Mammary epithelial cell (primary cell): ENCODE results near the gene CLEC16A.

Source experiments
- EZH2 ChIP-seq: IDR thresholded peaks from 2 replicates; pipeline ENCODE4 v1.6.1; 2012; ENCODE audit warnings: low read length, inconsistent platforms, borderline replicate concordance
- TF ChIP-seq, protein P1 (sequence below), 2 donors: IDR thresholded peaks in 1 of 2; conservative IDR thresholded peaks in 1 of 2; 2 replicates each; pipeline ENCODE4 v1.5.1; 2011 to 2012; ENCODE audit warnings: inconsistent platforms in 2 of 2, low read length in 2 of 2, mild to moderate bottlenecking in 2 of 2, control low read depth in 1 of 2, low read depth in 1 of 2; ENCODE audit not compliant: insufficient read depth in 1 of 2; ENCODE audit errors: extremely low read depth in 1 of 2

GRCh38 chr16:11161974-11162373 lies 217.6 kb downstream of the CLEC16A start:
- TF ChIP-seq EZH2, result no peak
- TF ChIP-seq, protein P1, sequence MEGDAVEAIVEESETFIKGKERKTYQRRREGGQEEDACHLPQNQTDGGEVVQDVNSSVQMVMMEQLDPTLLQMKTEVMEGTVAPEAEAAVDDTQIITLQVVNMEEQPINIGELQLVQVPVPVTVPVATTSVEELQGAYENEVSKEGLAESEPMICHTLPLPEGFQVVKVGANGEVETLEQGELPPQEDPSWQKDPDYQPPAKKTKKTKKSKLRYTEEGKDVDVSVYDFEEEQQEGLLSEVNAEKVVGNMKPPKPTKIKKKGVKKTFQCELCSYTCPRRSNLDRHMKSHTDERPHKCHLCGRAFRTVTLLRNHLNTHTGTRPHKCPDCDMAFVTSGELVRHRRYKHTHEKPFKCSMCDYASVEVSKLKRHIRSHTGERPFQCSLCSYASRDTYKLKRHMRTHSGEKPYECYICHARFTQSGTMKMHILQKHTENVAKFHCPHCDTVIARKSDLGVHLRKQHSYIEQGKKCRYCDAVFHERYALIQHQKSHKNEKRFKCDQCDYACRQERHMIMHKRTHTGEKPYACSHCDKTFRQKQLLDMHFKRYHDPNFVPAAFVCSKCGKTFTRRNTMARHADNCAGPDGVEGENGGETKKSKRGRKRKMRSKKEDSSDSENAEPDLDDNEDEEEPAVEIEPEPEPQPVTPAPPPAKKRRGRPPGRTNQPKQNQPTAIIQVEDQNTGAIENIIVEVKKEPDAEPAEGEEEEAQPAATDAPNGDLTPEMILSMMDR (conservative IDR thresholded peaks at IDR 0.05 in 1 of 2, IDR thresholded peaks at IDR 0.05 in 1 of 2; ENCODE audit: extremely low read depth in 1 of 2, insufficient read depth in 1 of 2, low read depth in 1 of 2, low read length in 2 of 2), result no peak
